Smooth muscle cell (in vitro differentiated cells): ENCODE results near the gene SCN7A. TPM values are rescaled to one million over a fixed set of nuclear protein-coding genes. Genes with fewer than 3 reads are reported as not detected.

ENCODE experiments used
- DNase-seq: peaks from one replicate; lab custom pipeline; 2025; ENCODE audit not compliant: unreplicated experiment; lab: John Stamatoyannopoulos, UW
- H2AFZ ChIP-seq: fragments of 200-600 bp; sonication (generic); 2 replicates; pipeline ENCODE4 v1.6.0; 2016; ENCODE audit warnings: antibody characterized with exemption, low read depth, mild to moderate bottlenecking
- H3F3A ChIP-seq: fragments of 200-600 bp; sonication (generic); 2 replicates; pipeline ENCODE4 v1.6.0; 2017; ENCODE audit warnings: antibody characterized with exemption, low read depth
- H3K27ac ChIP-seq: fragments of 200-600 bp; sonication (generic); 2 replicates; pipeline ENCODE4 v1.5.1; 2016; ENCODE audit warnings: low read depth, mild to moderate bottlenecking
- H3K27me3 ChIP-seq: fragments of 200-600 bp; sonication (generic); 2 replicates; pipeline ENCODE4 v1.6.1; 2016; ENCODE audit warnings: low read depth, mild to moderate bottlenecking
- H3K36me3 ChIP-seq: fragments of 200-600 bp; sonication (generic); 2 replicates; pipeline ENCODE4 v1.5.1; 2016; ENCODE audit warnings: low read depth
- H3K4me1 ChIP-seq: fragments of 200-600 bp; sonication (generic); 2 replicates; pipeline ENCODE4 v1.5.1; 2016; ENCODE audit warnings: low read depth
- H3K4me2 ChIP-seq: fragments of 200-600 bp; sonication (generic); 2 replicates; pipeline ENCODE4 v1.6.0; 2016; ENCODE audit warnings: mild to moderate bottlenecking
- H3K4me3 ChIP-seq: fragments of 200-600 bp; sonication (generic); 2 replicates; pipeline ENCODE4 v1.5.1; 2016; ENCODE audit warnings: mild to moderate bottlenecking
- H3K79me2 ChIP-seq: fragments of 200-600 bp; sonication (generic); 2 replicates; pipeline ENCODE4 v1.6.0; 2016; ENCODE audit warnings: low read depth, mild to moderate bottlenecking
- H3K9ac ChIP-seq: fragments of 200-600 bp; sonication (generic); 2 replicates; pipeline ENCODE4 v1.6.0; 2016; ENCODE audit warnings: low read depth
- H3K9me3 ChIP-seq: fragments of 200-600 bp; sonication (generic); replicated peaks from 2 replicates; pipeline ENCODE4 v1.5.1; 2016; ENCODE audit warnings: low read depth
- H4K20me1 ChIP-seq: fragments of 200-600 bp; sonication (generic); 2 replicates; pipeline ENCODE4 v1.6.0; 2016; ENCODE audit warnings: low read depth
- CTCF ChIP-seq: fragments of 200-600 bp; sonication (generic); IDR thresholded peaks from 2 replicates; pipeline ENCODE4 v1.5.1; 2017; ENCODE audit warnings: borderline replicate concordance, mild to moderate bottlenecking, antibody characterized with exemption; ENCODE audit not compliant: insufficient read depth, poor library complexity, severe bottlenecking
- WGBS: methylation state at CpG from one replicate; pipeline ENCODE4 v1.1.7; 2016; ENCODE audit warnings: low lambda C conversion rate; 5-methylcytosine and 5-hydroxymethylcytosine counted together
- polyA plus RNA-seq: library from polyadenylated mRNA; unstranded; fragments of >200 nt; fragmentation: Nextera tagmentation; extraction: Ambion mirVana; gene quantifications from 2 replicates; pipeline ENCODE4 v1.2.1, GENCODE V29; 2016
- total RNA-seq: library from RNA; depleted of rRNA; stranded (reverse); fragments of >200 nt; gene quantifications from 2 replicates; pipeline ENCODE4 v1.2.3, GENCODE V29; 2014

SCN7A gene
- total and polyA plus RNA-seq, 2 experiments from 2014 or later: not detected

GRCh38 chr2:166454006-166454595 lies 39.9 kb downstream of the SCN7A start:
- Histone ChIP-seq H3K27ac (no peak overlapping the region), H3K9me3 (no peaks in the 10 kb centered on the region), H2AFZ (no peak overlapping the region), H4K20me1 (no peaks in the 10 kb centered on the region), H3K27me3 (no peaks in the 10 kb centered on the region), H3K4me3 (no peak overlapping the region), H3K36me3 (no peaks in the 10 kb centered on the region), H3K4me2 (no peak overlapping the region), H3K79me2 (no peaks in the 10 kb centered on the region), H3K4me1 (no peaks in the 10 kb centered on the region), H3F3A (no peaks in the 10 kb centered on the region), H3K9ac (no peak overlapping the region)
- no peak for DNase-seq
- WGBS: 88% methylated on average over 2 of the region's 2 CpGs
- TF ChIP-seq CTCF: no peak

GRCh38 chr2:166451468-166451867 lies 42.6 kb downstream of the SCN7A start:
- H3F3A ChIP-seq: no peaks in the 10 kb centered on the region
- no peak for DNase-seq
- H2AFZ ChIP-seq: no peak overlapping the region
- H3K4me1 ChIP-seq: no peaks in the 10 kb centered on the region
- 48% methylated on average over 1 of the region's 1 CpG for WGBS
- H3K27me3 ChIP-seq: no peaks in the 10 kb centered on the region
- TF ChIP-seq CTCF: no peak
- H3K9ac ChIP-seq: no peak overlapping the region
- no peak overlapping the region for H3K4me3 ChIP-seq
- H3K36me3 ChIP-seq: no peaks in the 10 kb centered on the region
- H4K20me1 ChIP-seq: no peaks in the 10 kb centered on the region
- no peaks in the 10 kb centered on the region for H3K79me2 ChIP-seq
- no peaks in the 10 kb centered on the region for H3K9me3 ChIP-seq
- no peak overlapping the region for H3K27ac ChIP-seq
- no peak overlapping the region for H3K4me2 ChIP-seq

GRCh38 chr2:166449439-166449838 lies 44.6 kb downstream of the SCN7A start:
- Histone ChIP-seq H3K4me2 (no peak overlapping the region), H2AFZ (no peak overlapping the region), H3K9ac (no peak overlapping the region), H3K79me2 (no peaks in the 10 kb centered on the region), H3K4me1 (no peaks in the 10 kb centered on the region), H4K20me1 (no peaks in the 10 kb centered on the region), H3K4me3 (no peak overlapping the region), H3F3A (no peaks in the 10 kb centered on the region), H3K27me3 (no peaks in the 10 kb centered on the region), H3K27ac (no peak overlapping the region), H3K36me3 (no peaks in the 10 kb centered on the region), H3K9me3 (no peaks in the 10 kb centered on the region)
- TF ChIP-seq CTCF: no peak
- no peak for DNase-seq
- WGBS: 75% methylated on average over 1 of the region's 1 CpG

DNA sequence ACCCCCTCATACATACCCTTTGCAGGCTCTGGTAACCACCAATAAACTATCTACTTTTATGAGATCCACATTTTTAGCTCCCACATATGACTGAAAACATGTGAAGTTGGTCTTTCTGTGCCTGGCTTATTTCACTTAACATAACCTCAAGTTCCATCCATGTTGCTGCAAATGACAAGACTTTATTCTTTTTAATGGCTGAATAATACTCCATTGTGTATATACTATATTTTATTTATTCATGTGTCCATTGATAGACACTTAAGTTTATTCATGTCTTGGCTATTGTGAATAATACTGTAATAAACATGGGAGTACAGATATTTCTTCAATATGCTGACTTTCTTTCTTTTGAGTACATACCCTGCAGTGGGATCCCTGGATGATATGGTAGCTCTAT lies 45.9 kb downstream of the SCN7A start:
- Histone ChIP-seq H3K36me3 (no peaks in the 10 kb centered on the region), H2AFZ (no peak overlapping the region), H3K4me2 (no peak overlapping the region), H3K9me3 (no peaks in the 10 kb centered on the region), H3K79me2 (no peaks in the 10 kb centered on the region), H3K4me3 (no peak overlapping the region), H3K4me1 (no peaks in the 10 kb centered on the region), H4K20me1 (no peaks in the 10 kb centered on the region), H3F3A (no peaks in the 10 kb centered on the region), H3K9ac (no peak overlapping the region), H3K27me3 (no peaks in the 10 kb centered on the region), H3K27ac (no peak overlapping the region)
- TF ChIP-seq CTCF: no peak
- DNase-seq: no peak
